Stomach (tissue), 9 donors: ENCODE results near the gene UCN3. TPM values are rescaled to one million over a fixed set of nuclear protein-coding genes. Genes with fewer than 3 reads are reported as not detected.

ENCODE experiments used
- DNase-seq, 2 donors: peaks; one replicate each; pipeline versions ENCODE4 v3.0.0 to v3.0.0-alpha.2; 2013 to 2019
- H3K27ac ChIP-seq, 5 donors: fragments of 200-600 bp in 4 of 5; sonication (generic) in 4 of 5; one replicate each; pipeline ENCODE4 v1.5.1; 2013 to 2019; ENCODE audit warnings: mild to moderate bottlenecking in 1 of 5, moderate library complexity in 1 of 5
- H3K27me3 ChIP-seq, 3 donors: fragments of 200-600 bp; sonication (generic); one replicate each; pipeline ENCODE4 v1.5.1; 2017 to 2019; ENCODE audit warnings: mixed run types in 1 of 3
- H3K36me3 ChIP-seq, 4 donors: fragments of 200-600 bp; sonication (generic); 1 replicate in 3 of 4; 2 replicates in 1 of 4; pipeline ENCODE4 v1.5.1; 2016 to 2019
- H3K4me1 ChIP-seq, 4 donors: fragments of 200-600 bp; sonication (generic); one replicate each; pipeline ENCODE4 v1.5.1; 2016 to 2019
- H3K4me3 ChIP-seq, 4 donors: fragments of 200-600 bp; sonication (generic) in 3 of 4; one replicate each; pipeline ENCODE4 v1.5.1; 2016 to 2019; ENCODE audit warnings: mild to moderate bottlenecking in 1 of 4
- H3K9me3 ChIP-seq, 4 donors: fragments of 200-600 bp; sonication (generic); one replicate each; pipeline ENCODE4 v1.5.1; 2016 to 2019
- EP300 ChIP-seq: sonication (generic); formaldehyde crosslinking; IDR thresholded peaks from one replicate; pipeline ENCODE4 v1.6.1; 2017; ENCODE audit warnings: antibody characterized with exemption
- POLR2A ChIP-seq, 4 donors: fragments of 450-650 bp; IDR thresholded peaks; one replicate each; pipeline ENCODE4 v1.6.1; 2016; ENCODE audit warnings: antibody characterized with exemption in 4 of 4, control low read depth in 2 of 4, mild to moderate bottlenecking in 1 of 4, moderate library complexity in 1 of 4
- POLR2AphosphoS5 ChIP-seq, 3 donors: sonication (generic); formaldehyde crosslinking; IDR thresholded peaks; one replicate each; pipeline ENCODE4 v1.6.1; 2016; ENCODE audit warnings: antibody characterized with exemption in 3 of 3
- WGBS, 5 donors: extraction: QIAGEN DNeasy Blood & Tissue Kit in 3 of 5; methylation state at CpG; one replicate each; pipeline versions ENCODE4 v1.1.5 to v1.1.7; 2013 to 2018; 5-methylcytosine and 5-hydroxymethylcytosine counted together
- intact Hi-C: fragments of 100-400 bp; cut with DNase I; formaldehyde crosslinking; loops from one replicate; pipeline ENCODE4 v1.15.1; 2023; ENCODE audit warnings: low total_unique reads
- polyA plus RNA-seq, 3 donors: library from polyadenylated mRNA; stranded (reverse); fragments of 200-250 nt; gene quantifications; one replicate each; pipeline ENCODE4 v1.2.3, GENCODE V29; 2013
- total RNA-seq, 5 donors: library from RNA; depleted of rRNA; stranded (reverse); fragments of >200 nt; gene quantifications; one replicate each; pipeline versions ENCODE4 v1.1.0 to v1.2.3, GENCODE V29; 2014 to 2016
- TF ChIP-seq, protein P1 (sequence below), 7 experiments: fragments of 450-650 bp in 4 of 7; fragments of 200-600 bp in 3 of 7; sonication (generic) in 3 of 7; IDR thresholded peaks; one replicate each; pipeline ENCODE4 v1.5.1; 2016 to 2019; ENCODE audit warnings: antibody characterized with exemption in 7 of 7, control low read depth in 2 of 7, mild to moderate bottlenecking in 1 of 7
- donor health status: healthy with polysubstance abuse.
- donor health status: Bipolar disorder and iron deficiency.
- donor health status: healthy.

UCN3 gene
- total and polyA plus RNA-seq, 8 donors, result 0.13 to 0.37 (median 0.25) TPM; not detected in 5

DNA sequence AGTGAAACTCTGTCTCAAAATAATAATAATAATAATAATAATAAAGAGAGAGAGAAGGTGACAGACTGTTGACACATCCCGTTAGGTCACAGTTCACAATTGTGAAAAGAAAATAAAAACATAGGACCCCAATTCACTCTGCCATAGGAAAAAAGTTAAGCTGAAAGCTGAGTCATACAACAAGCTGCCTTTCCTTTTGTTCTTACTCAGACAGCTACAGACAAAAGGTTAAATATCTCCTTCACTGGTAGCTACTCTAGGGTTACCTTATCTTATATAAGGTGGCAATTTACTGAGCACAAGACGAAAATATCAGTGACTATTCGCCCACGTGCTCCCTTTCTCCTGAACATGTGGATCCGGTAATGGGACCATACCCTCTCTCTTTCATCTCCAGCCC is 22.4 kb downstream of the UCN3 start:
- 74 to 81% (median 77%) methylated on average over 5 of the region's 5 CpGs for WGBS, 5 donors

DNA sequence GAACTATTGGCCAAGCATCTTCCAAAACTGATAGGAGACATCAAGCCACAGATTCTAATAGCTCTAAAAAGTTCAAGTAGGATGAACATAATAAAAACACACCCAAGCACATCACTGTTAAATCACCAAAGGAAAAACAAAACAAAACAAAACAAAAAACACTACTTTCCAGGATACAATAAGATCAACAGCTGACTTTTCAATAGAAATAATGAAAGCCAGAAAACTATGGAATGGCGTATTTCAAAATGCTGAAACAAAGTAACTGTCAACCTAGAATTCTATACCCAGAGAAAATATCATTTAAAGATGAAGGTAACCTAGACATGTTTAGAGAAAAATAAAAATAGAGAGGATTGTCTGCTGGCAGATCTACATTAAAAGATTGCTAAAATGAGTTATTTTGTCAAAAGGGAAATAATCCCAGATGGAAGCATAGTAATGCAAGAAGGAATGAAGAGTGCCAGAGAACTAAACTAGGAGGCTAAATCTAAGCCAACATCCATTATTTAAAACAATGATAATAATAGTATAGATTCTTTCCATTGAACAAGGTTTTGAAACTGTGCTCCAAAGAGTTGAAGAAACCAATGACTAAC is 25.9 kb downstream of the UCN3 start:
- TF ChIP-seq POLR2A (IDR thresholded peaks at IDR 0.05) (no peak), POLR2AphosphoS5 (IDR thresholded peaks at IDR 0.05) (no peak), EP300 (no peak)
- TF ChIP-seq, protein P1, sequence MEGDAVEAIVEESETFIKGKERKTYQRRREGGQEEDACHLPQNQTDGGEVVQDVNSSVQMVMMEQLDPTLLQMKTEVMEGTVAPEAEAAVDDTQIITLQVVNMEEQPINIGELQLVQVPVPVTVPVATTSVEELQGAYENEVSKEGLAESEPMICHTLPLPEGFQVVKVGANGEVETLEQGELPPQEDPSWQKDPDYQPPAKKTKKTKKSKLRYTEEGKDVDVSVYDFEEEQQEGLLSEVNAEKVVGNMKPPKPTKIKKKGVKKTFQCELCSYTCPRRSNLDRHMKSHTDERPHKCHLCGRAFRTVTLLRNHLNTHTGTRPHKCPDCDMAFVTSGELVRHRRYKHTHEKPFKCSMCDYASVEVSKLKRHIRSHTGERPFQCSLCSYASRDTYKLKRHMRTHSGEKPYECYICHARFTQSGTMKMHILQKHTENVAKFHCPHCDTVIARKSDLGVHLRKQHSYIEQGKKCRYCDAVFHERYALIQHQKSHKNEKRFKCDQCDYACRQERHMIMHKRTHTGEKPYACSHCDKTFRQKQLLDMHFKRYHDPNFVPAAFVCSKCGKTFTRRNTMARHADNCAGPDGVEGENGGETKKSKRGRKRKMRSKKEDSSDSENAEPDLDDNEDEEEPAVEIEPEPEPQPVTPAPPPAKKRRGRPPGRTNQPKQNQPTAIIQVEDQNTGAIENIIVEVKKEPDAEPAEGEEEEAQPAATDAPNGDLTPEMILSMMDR (IDR thresholded peaks at IDR 0.05), result no peak
- WGBS, 5 donors, result 93 to 98% (median 96%) methylated on average over 1 of the region's 1 CpG
- intact Hi-C loops, result no loop called here
- H3K27ac ChIP-seq, result no peak overlapping the region
- H3K36me3 ChIP-seq, result no peaks in the 10 kb centered on the region
- H3K4me1 ChIP-seq, result no peaks in the 10 kb centered on the region
- H3K4me3 ChIP-seq, result no peak overlapping the region
- no peak for DNase-seq
- H3K27me3 ChIP-seq, result no peaks in the 10 kb centered on the region
- H3K9me3 ChIP-seq, result peaks cover 12 to 37% (median 25%) of the 10 kb centered on the region in 4 donors

More for the DNA sequence above, 22.4 kb downstream of the UCN3 start:
- intact Hi-C loops, result no loop called here
- no peaks in the 10 kb centered on the region for H3K27me3 ChIP-seq
- DNase-seq, result no peak
- H3K27ac ChIP-seq, result no peak overlapping the region
- H3K4me1 ChIP-seq, result peaks cover 0 to 4% (median 2%) of the 10 kb centered on the region in 4 donors
- peaks cover 12 to 35% (median 20%) of the 10 kb centered on the region in 4 donors for H3K9me3 ChIP-seq
- H3K4me3 ChIP-seq, result no peak overlapping the region
- no peaks in the 10 kb centered on the region for H3K36me3 ChIP-seq
- TF ChIP-seq EP300 (no peak), POLR2AphosphoS5 (IDR thresholded peaks at IDR 0.05) (no peak), POLR2A (IDR thresholded peaks at IDR 0.05) (no peak)
- TF ChIP-seq, protein P1 (IDR thresholded peaks at IDR 0.05), result no peak

DNA sequence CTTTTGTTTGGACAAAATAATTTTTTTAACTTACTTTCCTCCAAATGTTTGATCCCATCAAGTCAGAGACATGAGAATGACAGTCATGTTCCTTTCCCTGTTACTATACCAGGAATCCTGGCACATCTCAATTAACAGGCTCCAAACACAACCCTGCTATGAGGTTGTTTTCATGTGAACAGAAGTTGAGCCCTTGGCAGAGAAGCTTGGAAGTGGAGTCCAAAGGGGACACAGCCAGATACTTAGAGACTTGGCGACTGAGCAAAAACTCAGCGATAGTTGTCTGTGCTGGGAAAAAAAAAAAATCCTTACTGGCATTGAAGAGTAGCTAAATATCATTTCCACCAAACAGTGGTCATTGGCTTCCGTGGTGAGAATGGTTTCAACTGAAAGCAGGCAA is 27.0 kb downstream of the UCN3 start:
- intact Hi-C loops, result no loop called here
- no peak overlapping the region for H3K4me3 ChIP-seq
- no peaks in the 10 kb centered on the region for H3K4me1 ChIP-seq
- no peak for DNase-seq
- no peaks in the 10 kb centered on the region for H3K27me3 ChIP-seq
- peaks cover 12 to 37% (median 25%) of the 10 kb centered on the region in 4 donors for H3K9me3 ChIP-seq
- no peak overlapping the region for H3K27ac ChIP-seq
- TF ChIP-seq POLR2AphosphoS5 (IDR thresholded peaks at IDR 0.05), result no peak
- TF ChIP-seq EP300, result no peak
- no peak for TF ChIP-seq POLR2A (IDR thresholded peaks at IDR 0.05)
- TF ChIP-seq, protein P1 (IDR thresholded peaks at IDR 0.05), result no peak
- WGBS, 5 donors, result 88 to 93% (median 92%) methylated on average over 3 of the region's 3 CpGs
- no peaks in the 10 kb centered on the region for H3K36me3 ChIP-seq

DNA sequence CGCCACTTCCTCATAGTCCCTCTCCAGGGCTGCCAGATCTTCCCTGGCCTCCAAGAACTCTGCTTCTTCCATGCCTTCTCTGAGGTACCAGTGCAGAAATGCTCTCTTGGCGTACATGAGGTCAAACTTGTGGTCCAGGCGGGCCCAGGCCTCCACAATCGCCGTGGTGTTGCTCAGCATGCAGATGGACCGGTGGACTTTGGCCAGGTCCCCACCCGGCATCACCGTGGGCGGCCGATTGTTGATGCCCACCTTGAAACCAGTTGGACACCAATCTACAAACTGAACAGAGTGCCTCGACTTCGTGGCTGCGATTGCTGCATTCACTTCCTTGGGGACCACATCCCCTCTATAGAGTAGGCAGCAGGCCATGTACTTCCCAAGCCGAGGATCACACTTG is 28.8 kb downstream of the UCN3 start:
- H3K4me1 ChIP-seq, result peaks cover 0 to 5% (median 0%) of the 10 kb centered on the region in 4 donors
- H3K4me3 ChIP-seq, result no peak overlapping the region
- 92 to 96% (median 95%) methylated on average over 13 to 14 of the region's 14 CpGs for WGBS, 5 donors
- TF ChIP-seq EP300 (no peak), POLR2A (IDR thresholded peaks at IDR 0.05) (no peak), POLR2AphosphoS5 (IDR thresholded peaks at IDR 0.05) (no peak)
- TF ChIP-seq, protein P1 (IDR thresholded peaks at IDR 0.05), result no peak
- no peaks in the 10 kb centered on the region for H3K36me3 ChIP-seq
- H3K27me3 ChIP-seq, result no peaks in the 10 kb centered on the region
- intact Hi-C loops, result no loop called here
- DNase-seq, result no peak
- H3K27ac ChIP-seq, result no peak overlapping the region
- H3K9me3 ChIP-seq, result peaks cover 12 to 37% (median 24%) of the 10 kb centered on the region in 4 donors
